Type B pancreatic cell (in vitro differentiated cells): ENCODE measurements around the gene MTIF2. TPM values are rescaled to one million over a fixed set of nuclear protein-coding genes. Genes with fewer than 3 reads are reported as not detected.
"Not testable (repeated sequence)": the region's sequence is repeated elsewhere in the genome, so short reads cannot be mapped to it uniquely, and the experiment has no call there.

Experiments used
- DNase-seq: peaks from one replicate; pipeline ENCODE4 v3.0.0; 2021; ENCODE audit warnings: mixed read lengths; ENCODE audit not compliant: unreplicated experiment; ENCODE audit errors: extremely low spot score
- H3K27ac Mint-ChIP-seq: 2 replicates; pipeline ENCODE4 v1.8.0; 2021; ENCODE audit warnings: mild to moderate bottlenecking, mixed read lengths
- H3K27me3 Mint-ChIP-seq: 2 replicates; pipeline ENCODE4 v1.8.0; 2021; ENCODE audit warnings: mixed read lengths
- H3K36me3 Mint-ChIP-seq: 2 replicates; pipeline ENCODE4 v1.8.0; 2021; ENCODE audit warnings: mixed read lengths
- H3K4me1 Mint-ChIP-seq: one replicate; pipeline ENCODE4 v1.8.0; 2021; ENCODE audit warnings: mixed read lengths; ENCODE audit not compliant: unreplicated experiment
- H3K4me3 Mint-ChIP-seq: 2 replicates; pipeline ENCODE4 v1.8.0; 2021; ENCODE audit warnings: mild to moderate bottlenecking, mixed read lengths
- H3K9me3 Mint-ChIP-seq: 2 replicates; pipeline ENCODE4 v1.8.0; 2021; ENCODE audit warnings: mixed read lengths
- CTCF ChIP-seq: fragments of 200-600 bp; sonication (generic); conservative IDR thresholded peaks from 2 replicates; pipeline ENCODE4 v1.5.0; 2021; ENCODE audit warnings: antibody characterized with exemption, mild to moderate bottlenecking
- total RNA-seq: library from RNA; stranded (reverse); gene quantifications from 2 replicates; pipeline ENCODE4 v1.2.1, GENCODE V29; 2021; ENCODE audit warnings: low replicate concordance

Gene MTIF2
- total RNA-seq, 1 donor from 2014 or later: 33.2 TPM

- TF ChIP-seq CTCF: no peak
- no peaks in the 10 kb centered on the region for H3K27me3 Mint-ChIP-seq
- DNase-seq: no peak
- no peak overlapping the region for H3K27ac Mint-ChIP-seq
- no peaks in the 10 kb centered on the region for H3K9me3 Mint-ChIP-seq
- peaks cover 61% of the 10 kb centered on the region for H3K36me3 Mint-ChIP-seq
- H3K4me3 Mint-ChIP-seq: no peak overlapping the region
- no peaks in the 10 kb centered on the region for H3K4me1 Mint-ChIP-seq
Measured at GRCh38 chr2:55196526-55196925, 72.5 kb downstream of the MTIF2 start.

GRCh38 chr2:55191888-55192287 is 77.1 kb downstream of the MTIF2 start:
- DNase-seq, H3K27ac Mint-ChIP-seq, H3K4me3 Mint-ChIP-seq, H3K9me3 Mint-ChIP-seq, H3K4me1 Mint-ChIP-seq, H3K27me3 Mint-ChIP-seq: not testable (repeated sequence)
- H3K36me3 Mint-ChIP-seq: peaks cover 42% of the 10 kb centered on the region

GRCh38 chr2:55186837-55187236 is 82.2 kb downstream of the MTIF2 start:
- not testable (repeated sequence) for H3K9me3 Mint-ChIP-seq

More at GRCh38 chr2:55186837-55187236, 82.2 kb downstream of the MTIF2 start:
- not testable (repeated sequence) for H3K4me3 Mint-ChIP-seq, H3K4me1 Mint-ChIP-seq, H3K27ac Mint-ChIP-seq, H3K27me3 Mint-ChIP-seq, DNase-seq
- peaks cover 22% of the 10 kb centered on the region for H3K36me3 Mint-ChIP-seq

Other genes starting within 250 kb of the MTIF2 start
- gene RTN4, start 218.8 kb downstream of the MTIF2 start, total RNA-seq: 187 and 222 TPM in 2 replicates
- gene CLHC1, start 36.9 kb downstream of the MTIF2 start, total RNA-seq: 13.9 and 25.0 TPM in 2 replicates
- 951 and 977 TPM in 2 replicates for gene RPS27A, start 36.5 kb downstream of the MTIF2 start, total RNA-seq
- gene CCDC88A, start 150.6 kb upstream of the MTIF2 start, total RNA-seq: 9.7 and 70.6 TPM in 2 replicates